Tibial nerve (tissue), 3 donors: ENCODE results near the gene ZBTB5.

Experiments used
- CTCF ChIP-seq, 5 experiments: fragments of 200-600 bp in 3 of 5; fragments of 450-650 bp in 2 of 5; sonication (generic) in 3 of 5; IDR thresholded peaks; one replicate each; pipeline ENCODE4 v1.5.1; 2016 to 2019; ENCODE audit warnings: antibody characterized with exemption in 5 of 5, mild to moderate bottlenecking in 3 of 5, moderate library complexity in 2 of 5
- POLR2A ChIP-seq, 2 donors: fragments of 450-650 bp; IDR thresholded peaks; one replicate each; pipeline ENCODE4 v1.6.1; 2017; ENCODE audit warnings: antibody characterized with exemption in 2 of 2, mild to moderate bottlenecking in 2 of 2, moderate library complexity in 2 of 2

DNA sequence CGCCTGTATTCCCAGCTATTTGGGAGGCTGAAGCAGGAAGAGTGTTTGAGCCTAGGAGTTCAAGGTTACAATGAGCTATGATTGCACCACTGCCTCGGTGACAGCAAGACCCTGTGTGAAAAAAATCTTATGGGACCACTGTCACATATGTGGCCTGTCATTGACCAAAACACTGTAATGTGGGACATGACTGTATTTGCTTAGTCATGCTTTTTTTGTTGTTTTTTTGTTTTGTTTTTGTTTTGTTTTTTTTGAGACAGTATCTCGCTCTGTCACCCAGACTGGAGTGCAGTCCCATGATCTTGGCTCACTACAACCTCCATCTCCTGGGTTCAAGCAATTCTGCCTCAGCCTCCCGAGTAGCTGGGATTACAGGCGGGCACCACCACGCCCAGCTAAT, 34.0 kb upstream of the ZBTB5 start:
- no peak for TF ChIP-seq CTCF (IDR thresholded peaks at IDR 0.05)
- no peak for TF ChIP-seq POLR2A (IDR thresholded peaks at IDR 0.05)
